Bronchial epithelial cell (primary cell): Measurements from ENCODE around the gene FRMD4A. TPM values are rescaled to one million over a fixed set of nuclear protein-coding genes. Genes with fewer than 3 reads are reported as not detected.

Experiments
- DNase-seq: peaks from one replicate; pipeline ENCODE4 v3.0.0-alpha.2; 2010; ENCODE audit warnings: low read depth
- FAIRE-seq: peaks from 2 replicates; lab custom pipeline; 2011; peaks lifted over from hg19 to GRCh38; lab: Jason Lieb, UNC
- H3K27me3 ChIP-seq: 2 replicates; pipeline ENCODE4 v1.5.1; 2011; ENCODE audit warnings: low read length; ENCODE audit not compliant: control insufficient read depth, insufficient read depth
- H3K36me3 ChIP-seq: 2 replicates; pipeline ENCODE4 v1.5.1; 2011; ENCODE audit warnings: low read length; ENCODE audit not compliant: control insufficient read depth, insufficient read depth
- H3K4me3 ChIP-seq: 2 replicates; pipeline ENCODE4 v1.5.1; 2011; ENCODE audit warnings: mild to moderate bottlenecking, low read depth, low read length, control low read depth
- CTCF ChIP-seq: IDR thresholded peaks from 2 replicates; pipeline ENCODE4 v1.5.1; 2011; ENCODE audit warnings: mild to moderate bottlenecking, moderate library complexity, low read length, control low read depth, inconsistent platforms; ENCODE audit not compliant: insufficient read depth, severe bottlenecking
- total RNA-seq: library from RNA; depleted of rRNA; stranded (reverse); fragments of >200 nt; gene quantifications from 2 replicates; pipeline ENCODE4 v1.2.1, GENCODE V29; 2014

The FRMD4A gene
- total RNA-seq, 1 donor from 2014 or later = 3.2 TPM

DNA sequence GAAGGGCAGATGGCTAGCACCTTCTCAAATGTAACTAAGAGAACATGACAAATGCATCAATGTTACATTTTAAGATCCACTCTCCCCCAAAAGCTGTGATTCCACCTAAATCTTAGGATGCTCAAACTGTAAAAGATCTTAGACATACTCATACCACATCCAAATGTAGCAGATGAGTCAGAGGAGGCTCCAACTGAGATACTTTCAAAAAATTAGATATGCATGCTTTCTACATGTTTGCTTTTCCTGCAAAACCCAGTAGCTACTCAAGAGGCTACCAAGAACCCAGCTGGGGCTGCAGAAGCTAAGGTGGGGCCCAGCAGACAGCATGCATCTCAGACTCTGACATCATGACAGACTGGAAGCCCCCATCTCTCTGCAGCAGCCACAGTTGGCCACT lies 31.4 kb upstream of the FRMD4A start:
- Histone ChIP-seq H3K36me3 (no peaks in the 10 kb centered on the region), H3K27me3 (no peaks in the 10 kb centered on the region), H3K4me3 (no peak overlapping the region)
- FAIRE-seq (no peak), DNase-seq (no peak)
- no peak for TF ChIP-seq CTCF

GRCh38 chr10:14360961-14361360 lies 30.2 kb upstream of the FRMD4A start:
- Histone ChIP-seq H3K4me3 (no peak overlapping the region), H3K27me3 (no peaks in the 10 kb centered on the region), H3K36me3 (no peaks in the 10 kb centered on the region)
- no peak for FAIRE-seq
- no peak for DNase-seq
- TF ChIP-seq CTCF = no peak

GRCh38 chr10:14360515-14360914 lies 29.8 kb upstream of the FRMD4A start:
- DNase-seq (no peak), FAIRE-seq (no peak)
- no peak for TF ChIP-seq CTCF
- Histone ChIP-seq H3K36me3 (no peaks in the 10 kb centered on the region), H3K4me3 (no peak overlapping the region), H3K27me3 (no peaks in the 10 kb centered on the region)

DNA sequence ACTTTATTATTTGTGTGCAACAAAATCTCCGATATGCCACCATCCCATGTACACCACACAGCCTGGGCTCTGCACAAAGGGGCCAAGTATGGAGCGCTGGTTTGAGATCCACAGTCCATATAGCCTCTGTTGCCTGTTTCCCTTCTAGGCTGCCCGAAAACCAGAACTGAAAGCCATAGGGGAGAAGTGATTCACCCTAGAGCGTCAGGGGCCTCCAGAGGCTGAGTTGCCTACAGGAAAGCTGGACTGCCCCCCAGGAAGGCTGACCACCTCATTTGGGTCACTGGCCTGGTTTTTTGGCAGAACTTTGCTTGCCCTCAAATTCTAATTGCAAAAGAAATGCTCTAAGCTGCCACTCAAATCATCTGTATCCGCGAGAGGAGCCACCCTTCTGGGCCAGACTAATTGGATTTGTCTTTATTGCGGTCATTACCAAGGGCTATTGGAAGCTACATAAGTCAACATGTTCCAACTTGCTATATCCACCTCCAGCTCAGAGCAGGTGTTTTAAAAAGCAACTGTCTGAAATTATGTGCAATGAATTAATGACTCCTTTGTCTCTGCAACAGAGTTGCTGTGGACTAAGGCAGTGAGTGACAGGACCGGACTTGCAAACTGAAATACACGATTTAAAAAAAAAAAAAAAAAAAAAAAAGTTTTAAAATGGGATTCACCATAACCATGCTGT lies 28.3 kb upstream of the FRMD4A start:
- H3K36me3 ChIP-seq = no peaks in the 10 kb centered on the region
- no peak for TF ChIP-seq CTCF
- DNase-seq (peak; percentile 55), FAIRE-seq (no peak)
- H3K27me3 ChIP-seq = no peaks in the 10 kb centered on the region
- no peak overlapping the region for H3K4me3 ChIP-seq

- DNase-seq (peak; percentile 7), FAIRE-seq (no peak)
- no peak for TF ChIP-seq CTCF
- H3K27me3 ChIP-seq = no peaks in the 10 kb centered on the region
- no peaks in the 10 kb centered on the region for H3K36me3 ChIP-seq
- no peak overlapping the region for H3K4me3 ChIP-seq
Observed at GRCh38 chr10:14356921-14357320, 26.2 kb upstream of the FRMD4A start.

DNA sequence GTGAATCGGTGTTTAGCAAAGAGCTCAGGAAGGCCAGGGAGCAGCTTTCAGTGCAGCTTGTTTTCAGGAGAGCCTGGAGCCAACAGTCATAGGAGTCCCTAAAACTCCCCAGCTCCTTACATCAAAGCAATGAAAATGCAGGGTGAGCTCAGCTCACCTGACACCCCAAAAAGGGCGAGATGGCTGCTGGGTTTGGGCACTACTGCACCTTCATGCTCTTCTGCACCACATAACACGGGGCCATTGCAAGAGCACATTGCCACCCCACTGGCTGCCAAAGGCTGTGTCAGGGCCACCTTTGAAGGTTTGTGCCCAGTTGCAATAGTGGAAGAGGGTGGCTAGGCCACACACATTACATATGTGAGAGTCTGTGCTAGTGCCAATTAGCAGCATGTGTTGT lies 25.0 kb upstream of the FRMD4A start:
- Histone ChIP-seq H3K36me3 (no peaks in the 10 kb centered on the region), H3K4me3 (no peak overlapping the region), H3K27me3 (no peaks in the 10 kb centered on the region)
- no peak for TF ChIP-seq CTCF
- FAIRE-seq (no peak), DNase-seq (no peak)
